Measurements from ENCODE around the gene CEP162. TPM values are rescaled to one million over a fixed set of nuclear protein-coding genes. Genes with fewer than 3 reads are reported as not detected.
A peak's percentile ranks its signal among the peaks of the same experiment; 100 is the strongest.
"Not testable (repeated sequence)": the region's sequence is repeated elsewhere in the genome, so short reads cannot be mapped to it uniquely, and the experiment has no call there.

Gene CEP162
- total RNA-seq, 1 experiment from 2014 or later: 12.1 TPM

DNA sequence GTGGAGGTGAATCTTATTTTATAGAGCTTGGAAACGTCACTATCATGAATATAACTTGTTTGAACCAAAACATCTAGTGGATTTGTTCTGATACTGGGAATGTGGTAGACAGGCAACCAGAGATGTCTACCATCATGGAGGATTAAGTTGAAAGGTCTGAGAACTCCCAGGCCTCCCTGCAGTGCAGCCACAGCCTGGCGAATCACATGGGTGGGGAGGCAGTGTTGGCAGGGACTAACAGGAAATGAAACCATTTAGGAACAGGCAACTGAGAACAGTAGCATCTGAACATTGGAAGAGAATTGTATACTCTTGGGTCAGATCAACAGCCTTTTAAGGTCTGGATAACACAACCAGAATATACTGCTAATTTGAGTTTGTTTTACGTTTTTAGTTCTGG, 22.3 kb upstream of the CEP162 start:
- no TSS peak for BruUV-seq (replicated peaks)
- DNase-seq (ENCODE audit: low spot score): peak; percentile 47
- Histone ChIP-seq H3K36me3 (ENCODE audit: insufficient read depth, low read length, poor library complexity, severe bottlenecking) (no peaks in the 10 kb centered on the region), H3K27me3 (replicated peaks; ENCODE audit: insufficient read depth, low read depth, low read length, poor library complexity) (peaks cover 3% of the 10 kb centered on the region), H3K4me3 (ENCODE audit: low read depth, low read length, poor library complexity, severe bottlenecking) (no peak overlapping the region), H3K9me3 (ENCODE audit: low read depth, low read length, poor library complexity, severe bottlenecking) (no peaks in the 10 kb centered on the region), H3K27ac (ENCODE audit: low read depth, low read length, poor library complexity, severe bottlenecking) (no peak overlapping the region), H3K4me1 (ENCODE audit: insufficient read depth, low read length, poor library complexity, severe bottlenecking) (no peaks in the 10 kb centered on the region)
- POLR2A ChIA-PET (ENCODE audit: low non-redundant PET): no interaction called here
- no peak for TF ChIP-seq CTCF (conservative IDR thresholded peaks at IDR 0.05; ENCODE audit: low read depth, low read length)
- no peak for TF ChIP-seq EZH2 (IDR thresholded peaks at IDR 0.05; ENCODE audit: borderline replicate concordance, low read depth, low read length, poor library complexity, severe bottlenecking)
- CTCF ChIA-PET: no interaction called here
- intact Hi-C loops (cut with micrococcal nuclease; ENCODE audit: unreplicated experiment): no loop called here

DNA sequence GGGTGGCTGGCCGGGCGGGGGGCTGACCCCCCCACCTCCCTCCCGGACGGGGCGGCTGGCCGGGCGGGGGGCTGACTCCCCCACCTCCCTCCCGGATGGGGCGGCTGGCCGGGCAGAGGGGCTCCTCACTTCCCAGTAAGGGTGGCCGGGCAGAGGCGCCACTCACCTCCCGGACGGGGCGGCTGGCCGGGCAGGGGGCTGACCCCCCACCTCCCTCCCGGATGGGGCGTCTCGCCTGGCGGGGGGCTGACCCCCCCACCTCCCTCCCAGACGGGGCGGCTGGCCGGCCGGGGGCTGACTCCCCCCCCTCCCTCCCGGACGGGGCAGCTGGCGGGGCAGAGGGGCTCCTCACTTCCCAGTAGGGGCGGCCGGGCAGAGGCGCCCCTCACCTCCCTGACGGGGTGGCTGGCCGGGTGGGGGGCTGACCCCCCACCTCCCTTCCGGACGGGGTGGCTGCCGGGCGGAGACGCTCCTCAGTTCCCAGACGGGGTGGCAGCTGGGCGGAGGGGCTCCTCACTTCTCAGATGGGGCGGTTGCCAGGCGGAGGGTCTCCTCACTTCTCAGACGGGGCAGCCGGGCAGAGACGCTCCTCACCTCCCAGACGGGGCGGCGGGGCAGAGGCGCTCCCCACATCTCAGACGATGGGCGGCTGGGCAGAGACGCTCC, 17.1 kb upstream of the CEP162 start:
- H3K4me1 ChIP-seq (ENCODE audit: insufficient read depth, low read length, poor library complexity, severe bottlenecking); intact Hi-C loops (cut with micrococcal nuclease; ENCODE audit: unreplicated experiment); POLR2A ChIA-PET (ENCODE audit: low non-redundant PET); DNase-seq (ENCODE audit: low spot score); H3K9me3 ChIP-seq (ENCODE audit: low read depth, low read length, poor library complexity, severe bottlenecking); H3K36me3 ChIP-seq (ENCODE audit: insufficient read depth, low read length, poor library complexity, severe bottlenecking); BruUV-seq (replicated peaks); H3K4me3 ChIP-seq (ENCODE audit: low read depth, low read length, poor library complexity, severe bottlenecking); H3K27me3 ChIP-seq (replicated peaks; ENCODE audit: insufficient read depth, low read depth, low read length, poor library complexity); H3K27ac ChIP-seq (ENCODE audit: low read depth, low read length, poor library complexity, severe bottlenecking); CTCF ChIA-PET: not testable (repeated sequence)

GRCh38 chr6:84243240-84243639, 15.8 kb upstream of the CEP162 start:
- TF ChIP-seq EZH2 (IDR thresholded peaks at IDR 0.05; ENCODE audit: borderline replicate concordance, low read depth, low read length, poor library complexity, severe bottlenecking) (no peak), CTCF (conservative IDR thresholded peaks at IDR 0.05; ENCODE audit: low read depth, low read length) (0 out of 2 replicates have a peak, but pooled peaks have one; percentile 13)
- intact Hi-C loops (cut with micrococcal nuclease; ENCODE audit: unreplicated experiment): no loop called here
- Histone ChIP-seq H3K9me3 (ENCODE audit: low read depth, low read length, poor library complexity, severe bottlenecking) (no peaks in the 10 kb centered on the region), H3K27ac (ENCODE audit: low read depth, low read length, poor library complexity, severe bottlenecking) (no peak overlapping the region), H3K4me3 (ENCODE audit: low read depth, low read length, poor library complexity, severe bottlenecking) (no peak overlapping the region), H3K4me1 (ENCODE audit: insufficient read depth, low read length, poor library complexity, severe bottlenecking) (no peaks in the 10 kb centered on the region), H3K36me3 (ENCODE audit: insufficient read depth, low read length, poor library complexity, severe bottlenecking) (no peaks in the 10 kb centered on the region), H3K27me3 (replicated peaks; ENCODE audit: insufficient read depth, low read depth, low read length, poor library complexity) (no peaks in the 10 kb centered on the region)
- no TSS peak for BruUV-seq (replicated peaks)
- CTCF ChIA-PET: no interaction called here
- POLR2A ChIA-PET (ENCODE audit: low non-redundant PET): no interaction called here
- no peak for DNase-seq (ENCODE audit: low spot score)

- Histone ChIP-seq H3K9me3 (ENCODE audit: low read depth, low read length, poor library complexity, severe bottlenecking) (no peaks in the 10 kb centered on the region), H3K4me1 (ENCODE audit: insufficient read depth, low read length, poor library complexity, severe bottlenecking) (no peaks in the 10 kb centered on the region), H3K36me3 (ENCODE audit: insufficient read depth, low read length, poor library complexity, severe bottlenecking) (no peaks in the 10 kb centered on the region), H3K27ac (ENCODE audit: low read depth, low read length, poor library complexity, severe bottlenecking) (no peak overlapping the region), H3K27me3 (replicated peaks; ENCODE audit: insufficient read depth, low read depth, low read length, poor library complexity) (no peaks in the 10 kb centered on the region), H3K4me3 (ENCODE audit: low read depth, low read length, poor library complexity, severe bottlenecking) (no peak overlapping the region)
- CTCF ChIA-PET: no interaction called here
- DNase-seq (ENCODE audit: low spot score): no peak
- intact Hi-C loops (cut with micrococcal nuclease; ENCODE audit: unreplicated experiment): no loop called here
- TF ChIP-seq CTCF (conservative IDR thresholded peaks at IDR 0.05; ENCODE audit: low read depth, low read length): no peak
- no peak for TF ChIP-seq EZH2 (IDR thresholded peaks at IDR 0.05; ENCODE audit: borderline replicate concordance, low read depth, low read length, poor library complexity, severe bottlenecking)
- BruUV-seq (replicated peaks): no TSS peak
- POLR2A ChIA-PET (ENCODE audit: low non-redundant PET): no interaction called here
Measured at GRCh38 chr6:84242265-84242664, 14.8 kb upstream of the CEP162 start.

Measured in A673 (cell line).